ENCODE measurements around the gene MAF.

The MAF gene

DNA sequence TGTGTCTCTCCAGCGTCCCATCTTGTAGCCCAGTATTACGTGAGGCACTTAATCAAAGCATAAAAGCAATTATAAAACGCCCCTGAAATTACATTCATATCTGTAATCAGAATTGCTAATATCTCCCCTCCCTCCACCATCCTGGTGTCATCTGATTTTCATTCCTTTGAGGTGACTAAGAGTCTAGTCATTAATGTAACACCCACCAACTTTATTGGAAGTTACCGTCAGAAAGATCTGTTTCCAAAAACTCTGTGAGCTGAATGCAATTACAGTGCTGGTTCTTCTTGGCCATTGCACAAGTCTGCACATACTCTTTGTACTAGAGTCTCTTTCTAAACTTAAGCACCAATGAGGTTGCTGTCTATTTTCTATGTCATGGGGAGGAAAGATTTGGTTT, 12.5 kb upstream of the MAF start:
- H3K27ac ChIP-seq: no peak overlapping the region
- TF ChIP-seq ZFX (IDR thresholded peaks at IDR 0.05): no peak
- TF ChIP-seq CTCF (conservative IDR thresholded peaks at IDR 0.05): no peak

- no peak overlapping the region for H3K27ac ChIP-seq
- TF ChIP-seq CTCF (conservative IDR thresholded peaks at IDR 0.05): no peak
- TF ChIP-seq ZFX (IDR thresholded peaks at IDR 0.05): no peak
These were observed 11.7 kb upstream of the MAF start for GRCh38 chr16:79612207-79612606.

- TF ChIP-seq ZFX (IDR thresholded peaks at IDR 0.05) (no peak), CTCF (conservative IDR thresholded peaks at IDR 0.05) (no peak)
- no peak overlapping the region for H3K27ac ChIP-seq
These were observed 10.2 kb upstream of the MAF start for GRCh38 chr16:79610771-79611170.

DNA sequence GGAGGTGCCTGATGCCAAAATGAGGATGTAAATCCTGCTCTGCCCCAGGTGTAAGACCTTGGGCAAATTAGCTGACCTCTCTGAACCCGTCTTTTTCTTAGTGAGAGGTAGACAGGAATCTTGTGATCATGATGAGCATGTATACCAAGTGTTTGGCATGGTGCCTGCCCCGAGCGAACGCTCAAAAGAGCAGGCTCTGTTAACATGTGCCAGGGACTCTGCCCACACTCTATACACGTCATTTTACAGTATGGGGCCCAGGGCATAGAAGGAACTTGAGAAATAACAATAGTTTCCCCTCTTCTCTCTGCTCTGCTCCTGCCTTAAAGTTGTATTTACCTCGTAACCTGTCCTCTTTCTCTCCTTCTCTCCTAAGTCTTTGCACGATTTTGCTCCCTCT, 9.3 kb upstream of the MAF start:
- TF ChIP-seq CTCF (conservative IDR thresholded peaks at IDR 0.05): no peak
- no peak for TF ChIP-seq ZFX (IDR thresholded peaks at IDR 0.05)
- no peak overlapping the region for H3K27ac ChIP-seq

- TF ChIP-seq CTCF (conservative IDR thresholded peaks at IDR 0.05): no peak
- TF ChIP-seq ZFX (IDR thresholded peaks at IDR 0.05): no peak
- H3K27ac ChIP-seq: no peak overlapping the region
These were observed 8.4 kb upstream of the MAF start for GRCh38 chr16:79608976-79609375.

GRCh38 chr16:79607587-79607986, 7.0 kb upstream of the MAF start:
- no peak for TF ChIP-seq ZFX (IDR thresholded peaks at IDR 0.05)
- TF ChIP-seq CTCF (conservative IDR thresholded peaks at IDR 0.05): no peak
- no peak overlapping the region; the same call in 1 of the 2 replicates for H3K27ac ChIP-seq

DNA sequence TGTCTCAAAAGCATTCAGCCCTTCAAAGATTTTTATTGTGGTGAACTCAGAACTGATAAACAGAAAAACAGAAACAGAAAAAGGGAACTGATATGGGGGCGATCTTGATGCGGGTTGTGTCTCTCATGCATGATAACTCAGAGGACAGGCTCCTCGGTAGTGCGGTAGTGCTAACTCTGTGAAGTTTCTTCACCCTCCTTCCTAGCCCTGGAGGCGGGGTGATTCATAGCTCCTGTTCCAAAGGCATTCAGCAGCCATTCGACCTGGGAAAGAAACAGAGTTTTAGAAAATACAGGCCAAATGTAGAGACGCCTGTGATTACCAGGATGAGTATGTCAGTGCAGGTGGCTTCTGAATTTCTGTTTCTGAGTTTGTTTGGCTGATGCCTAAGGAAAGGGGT, 5.5 kb upstream of the MAF start:
- TF ChIP-seq CTCF (conservative IDR thresholded peaks at IDR 0.05): no peak
- no peak for TF ChIP-seq ZFX (IDR thresholded peaks at IDR 0.05)
- no peak overlapping the region for H3K27ac ChIP-seq
